A549 (cell line): ENCODE measurements around the gene TSPEAR.

Experiments used
- BHLHE40 ChIP-seq: IDR thresholded peaks from 2 replicates; pipeline ENCODE4 v1.6.1; 2012; ENCODE audit warnings: low read depth, low read length, inconsistent platforms
- MAFK ChIP-seq: fragments of 450-650 bp; IDR thresholded peaks from 2 replicates; pipeline ENCODE4 v1.6.1; 2014; ENCODE audit not compliant: partially characterized antibody
- MYC ChIP-seq: IDR thresholded peaks from 2 replicates; pipeline ENCODE4 v1.6.1; 2012; ENCODE audit warnings: mild to moderate bottlenecking, inconsistent platforms, low read length, improper control_type of control experiment, borderline replicate concordance
- NR3C1 ChIP-seq: fragments of >200 bp; sonication (Bioruptor Twin); formaldehyde crosslinking; IDR thresholded peaks from 3 replicates; pipeline ENCODE4 v1.6.1; 2017
- POLR2A ChIP-seq: IDR thresholded peaks from 2 replicates; pipeline ENCODE4 v1.6.1; 2012; ENCODE audit warnings: mild to moderate bottlenecking, low read length
- RARB ChIP-seq: fragments of 250-450 bp; sonication (Bioruptor Pico); IDR thresholded peaks from 2 replicates; pipeline ENCODE4 v1.8.0; 2021; ENCODE audit warnings: mild to moderate bottlenecking, moderate library complexity
- RFX5 ChIP-seq: fragments of 450-650 bp; IDR thresholded peaks from 2 replicates; pipeline ENCODE4 v1.7.1; 2014; ENCODE audit warnings: antibody characterized with exemption, mild to moderate bottlenecking, moderate library complexity
- TF ChIP-seq, protein P1 (sequence below): fragments of >200 bp; sonication (Bioruptor Twin); formaldehyde crosslinking; IDR thresholded peaks from 3 replicates; pipeline ENCODE4 v1.5.1; 2016
- TF ChIP-seq, protein P2 (sequence below): fragments of 250-450 bp; sonication (Bioruptor Pico); IDR thresholded peaks from 2 replicates; pipeline ENCODE4 v1.5.0; 2020; ENCODE audit warnings: low read depth, mild to moderate bottlenecking, moderate library complexity
- TF ChIP-seq, protein P3 (sequence below): fragments of 450-650 bp; IDR thresholded peaks from 2 replicates; pipeline ENCODE4 v1.6.1; 2014; ENCODE audit warnings: antibody characterized with exemption
- TF ChIP-seq, protein P4 (sequence below): IDR thresholded peaks from 2 replicates; pipeline ENCODE4 v1.6.1; 2012

DNA sequence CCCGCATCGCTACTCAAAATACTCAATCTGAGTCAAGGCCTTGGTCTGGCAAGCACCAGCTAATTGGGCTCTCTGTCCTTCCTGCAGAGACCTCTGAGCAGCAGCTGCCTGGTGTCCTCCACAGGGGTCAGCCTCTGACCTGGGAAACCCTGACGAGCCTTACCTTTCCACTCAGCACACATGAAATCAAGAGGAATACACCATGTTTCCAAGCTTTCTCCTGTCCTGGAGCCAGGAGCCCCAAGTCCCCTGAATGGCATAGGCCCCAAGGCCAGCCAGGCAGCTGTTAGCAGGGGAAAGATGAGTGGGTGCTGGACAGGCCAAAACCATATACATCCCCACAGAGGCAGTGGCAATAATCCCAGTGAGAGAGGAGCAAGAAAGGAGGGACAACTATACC is 27.2 kb upstream of the TSPEAR start:
- TF ChIP-seq, protein P1, sequence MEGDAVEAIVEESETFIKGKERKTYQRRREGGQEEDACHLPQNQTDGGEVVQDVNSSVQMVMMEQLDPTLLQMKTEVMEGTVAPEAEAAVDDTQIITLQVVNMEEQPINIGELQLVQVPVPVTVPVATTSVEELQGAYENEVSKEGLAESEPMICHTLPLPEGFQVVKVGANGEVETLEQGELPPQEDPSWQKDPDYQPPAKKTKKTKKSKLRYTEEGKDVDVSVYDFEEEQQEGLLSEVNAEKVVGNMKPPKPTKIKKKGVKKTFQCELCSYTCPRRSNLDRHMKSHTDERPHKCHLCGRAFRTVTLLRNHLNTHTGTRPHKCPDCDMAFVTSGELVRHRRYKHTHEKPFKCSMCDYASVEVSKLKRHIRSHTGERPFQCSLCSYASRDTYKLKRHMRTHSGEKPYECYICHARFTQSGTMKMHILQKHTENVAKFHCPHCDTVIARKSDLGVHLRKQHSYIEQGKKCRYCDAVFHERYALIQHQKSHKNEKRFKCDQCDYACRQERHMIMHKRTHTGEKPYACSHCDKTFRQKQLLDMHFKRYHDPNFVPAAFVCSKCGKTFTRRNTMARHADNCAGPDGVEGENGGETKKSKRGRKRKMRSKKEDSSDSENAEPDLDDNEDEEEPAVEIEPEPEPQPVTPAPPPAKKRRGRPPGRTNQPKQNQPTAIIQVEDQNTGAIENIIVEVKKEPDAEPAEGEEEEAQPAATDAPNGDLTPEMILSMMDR = no peak
- TF ChIP-seq, protein P2, sequence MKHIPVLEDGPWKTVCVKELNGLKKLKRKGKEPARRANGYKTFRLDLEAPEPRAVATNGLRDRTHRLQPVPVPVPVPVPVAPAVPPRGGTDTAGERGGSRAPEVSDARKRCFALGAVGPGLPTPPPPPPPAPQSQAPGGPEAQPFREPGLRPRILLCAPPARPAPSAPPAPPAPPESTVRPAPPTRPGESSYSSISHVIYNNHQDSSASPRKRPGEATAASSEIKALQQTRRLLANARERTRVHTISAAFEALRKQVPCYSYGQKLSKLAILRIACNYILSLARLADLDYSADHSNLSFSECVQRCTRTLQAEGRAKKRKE = no peak
- TF ChIP-seq, protein P3, sequence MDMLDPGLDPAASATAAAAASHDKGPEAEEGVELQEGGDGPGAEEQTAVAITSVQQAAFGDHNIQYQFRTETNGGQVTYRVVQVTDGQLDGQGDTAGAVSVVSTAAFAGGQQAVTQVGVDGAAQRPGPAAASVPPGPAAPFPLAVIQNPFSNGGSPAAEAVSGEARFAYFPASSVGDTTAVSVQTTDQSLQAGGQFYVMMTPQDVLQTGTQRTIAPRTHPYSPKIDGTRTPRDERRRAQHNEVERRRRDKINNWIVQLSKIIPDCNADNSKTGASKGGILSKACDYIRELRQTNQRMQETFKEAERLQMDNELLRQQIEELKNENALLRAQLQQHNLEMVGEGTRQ = no peak
- TF ChIP-seq RFX5 (no peak), POLR2A (no peak), RARB (no peak), BHLHE40 (no peak), MYC (no peak), MAFK (no peak), NR3C1 (no peak)
- TF ChIP-seq, protein P4, sequence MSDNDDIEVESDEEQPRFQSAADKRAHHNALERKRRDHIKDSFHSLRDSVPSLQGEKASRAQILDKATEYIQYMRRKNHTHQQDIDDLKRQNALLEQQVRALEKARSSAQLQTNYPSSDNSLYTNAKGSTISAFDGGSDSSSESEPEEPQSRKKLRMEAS = no peak
